Stomach smooth muscle (tissue), 2 donors: Measurements from ENCODE around the gene PFKFB3.
"Not testable (repeated sequence)": the region's sequence is repeated elsewhere in the genome, so short reads cannot be mapped to it uniquely, and the experiment has no call there.

Source experiments
- H3K27ac ChIP-seq: one replicate; pipeline ENCODE4 v1.7.0; 2013; ENCODE audit warnings: mild to moderate bottlenecking, low read length, inconsistent platforms
- H3K27me3 ChIP-seq, 2 donors: one replicate each; pipeline ENCODE4 v1.7.0; 2013; ENCODE audit warnings: low read length in 2 of 2; ENCODE audit not compliant: insufficient read depth in 2 of 2, control insufficient read depth in 1 of 2
- H3K36me3 ChIP-seq, 2 donors: one replicate each; pipeline ENCODE4 v1.7.0; 2013; ENCODE audit warnings: low read length in 2 of 2; ENCODE audit not compliant: control insufficient read depth in 2 of 2, insufficient read depth in 2 of 2
- H3K4me1 ChIP-seq: one replicate; pipeline ENCODE4 v1.7.0; 2013; ENCODE audit warnings: low read length; ENCODE audit not compliant: control insufficient read depth, insufficient read depth
- H3K4me3 ChIP-seq, 2 donors: one replicate each; pipeline ENCODE4 v1.7.0; 2013; ENCODE audit warnings: low read length in 2 of 2
- H3K9ac ChIP-seq, 2 donors: one replicate each; pipeline ENCODE4 v1.7.0; 2013; ENCODE audit warnings: low read length in 2 of 2, mild to moderate bottlenecking in 1 of 2
- H3K9me3 ChIP-seq, 2 donors: one replicate each; pipeline ENCODE4 v1.7.0; 2013; ENCODE audit warnings: low read length in 2 of 2; ENCODE audit not compliant: control insufficient read depth in 2 of 2
- donor health status: healthy.
- donor health status: Pancreatic carcinoma.

Gene PFKFB3

DNA sequence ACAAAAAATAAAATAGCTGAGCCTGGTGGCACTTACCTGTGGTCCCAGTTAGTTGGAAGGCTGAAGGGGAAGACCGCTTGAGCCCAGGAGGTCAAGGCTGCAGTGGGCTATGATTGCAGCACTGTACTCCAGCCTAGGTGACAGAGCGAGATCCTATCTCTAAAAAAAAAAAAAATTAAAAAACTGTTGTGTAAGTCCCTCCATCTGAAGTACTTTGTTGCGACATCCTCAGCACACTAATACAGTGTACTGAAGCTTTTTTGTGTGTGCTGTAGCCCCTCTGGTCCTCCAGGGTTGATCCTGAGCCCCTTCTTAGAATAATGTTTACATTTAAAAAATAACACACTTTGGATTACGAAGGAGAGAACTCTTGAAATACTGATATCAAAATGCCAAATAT, 71.3 kb downstream of the PFKFB3 start:
- no peaks in the 10 kb centered on the region for H3K27me3 ChIP-seq
- no peak overlapping the region for H3K9ac ChIP-seq
- H3K27ac ChIP-seq, result no peak overlapping the region
- H3K4me3 ChIP-seq, result no peak overlapping the region
- H3K36me3 ChIP-seq, result no peaks in the 10 kb centered on the region
- H3K4me1 ChIP-seq, result no peaks in the 10 kb centered on the region
- no peaks in the 10 kb centered on the region for H3K9me3 ChIP-seq

DNA sequence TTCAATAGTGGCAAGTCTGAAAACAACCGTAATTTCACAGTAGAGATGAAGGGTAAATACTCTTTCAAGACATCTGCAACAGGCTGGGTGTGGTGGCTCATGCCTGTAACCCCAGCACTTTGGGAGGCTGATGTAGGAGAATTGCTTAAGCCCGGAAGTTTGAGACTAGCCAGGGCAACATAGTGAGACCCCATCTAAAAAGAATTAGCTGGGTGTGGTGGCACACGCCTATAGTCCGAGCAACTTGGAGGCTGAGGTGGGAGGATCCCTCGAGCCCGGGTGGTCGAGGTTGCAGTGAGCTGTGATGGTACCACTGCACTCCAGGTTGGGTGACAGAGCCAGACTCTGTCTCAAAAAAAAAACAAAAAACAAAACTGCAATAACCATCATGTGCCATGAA, 71.8 kb downstream of the PFKFB3 start:
- Histone ChIP-seq H3K27me3 (no peaks in the 10 kb centered on the region), H3K4me3 (no peak overlapping the region), H3K36me3 (no peaks in the 10 kb centered on the region), H3K9ac (no peak overlapping the region), H3K4me1 (no peaks in the 10 kb centered on the region), H3K27ac (no peak overlapping the region), H3K9me3 (no peaks in the 10 kb centered on the region)

DNA sequence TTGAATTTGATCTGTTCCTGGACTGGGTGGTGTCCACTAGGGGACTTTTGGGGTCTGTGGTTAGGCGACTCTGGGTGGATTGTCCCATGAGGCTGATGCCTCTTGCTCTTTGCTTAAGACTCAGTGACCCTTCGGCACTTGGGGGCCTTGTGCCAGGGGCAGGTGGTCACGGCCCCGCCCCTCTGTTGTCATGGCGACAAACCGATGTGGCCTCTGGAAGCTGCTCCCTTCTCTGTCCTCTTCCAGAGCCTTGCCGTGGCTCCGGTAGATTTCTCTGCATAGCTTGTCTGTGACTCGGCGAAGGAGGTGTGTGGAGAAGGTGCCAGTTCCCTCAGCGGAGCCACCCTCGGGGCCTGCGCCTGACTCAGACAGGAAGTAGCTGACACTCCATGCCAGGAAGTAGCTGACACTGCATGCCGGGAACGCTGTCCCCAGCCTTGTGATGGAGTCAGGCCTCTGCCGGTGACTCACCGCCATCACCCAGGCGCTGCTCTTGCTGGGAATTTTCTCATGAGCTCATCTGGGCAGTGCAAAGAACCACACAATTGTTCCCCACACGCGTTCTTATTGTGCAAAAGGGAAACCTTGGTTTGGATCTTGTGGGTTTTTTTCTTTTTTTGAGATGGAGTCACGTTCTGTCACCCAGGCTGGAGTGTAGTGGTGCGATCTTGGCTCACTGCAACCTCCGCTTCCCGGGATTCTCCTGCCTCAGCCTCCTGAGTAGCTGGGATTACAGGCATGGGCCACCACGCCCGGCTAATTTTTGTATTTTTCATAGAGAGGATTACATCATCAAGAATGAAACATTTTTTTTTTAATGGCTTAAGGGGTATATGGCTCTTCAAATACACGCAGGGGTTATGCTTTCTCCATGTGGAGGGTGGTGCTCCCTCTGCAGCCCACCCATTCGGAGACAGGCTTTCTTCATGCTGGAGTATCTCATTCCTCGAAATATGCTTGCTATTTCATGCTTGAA, 72.6 kb downstream of the PFKFB3 start:
- Histone ChIP-seq H3K4me1 (no peaks in the 10 kb centered on the region), H3K27me3 (no peaks in the 10 kb centered on the region), H3K9ac (no peak overlapping the region), H3K36me3 (no peaks in the 10 kb centered on the region), H3K27ac (no peak overlapping the region), H3K4me3 (no peak overlapping the region), H3K9me3 (no peaks in the 10 kb centered on the region)

DNA sequence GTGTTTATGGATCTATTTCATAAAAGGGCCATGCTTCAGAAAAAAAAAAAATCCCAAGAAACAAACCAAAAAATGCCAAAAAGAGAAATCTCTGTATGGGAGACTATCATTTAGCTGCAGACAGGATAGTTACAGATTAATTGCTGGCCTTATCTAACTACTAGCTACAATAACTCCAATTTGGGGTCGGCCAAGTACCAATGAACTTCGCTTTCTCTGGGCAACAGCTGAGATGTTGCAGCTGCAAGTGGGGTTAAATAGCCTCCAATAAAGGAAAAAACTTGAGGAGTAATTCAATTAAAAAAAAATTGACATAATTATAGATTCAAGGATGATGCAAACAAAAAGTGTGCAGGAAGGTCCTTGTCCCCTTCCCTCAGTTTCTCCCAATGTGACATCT, 73.6 kb downstream of the PFKFB3 start:
- H3K27ac ChIP-seq, result no peak overlapping the region
- no peaks in the 10 kb centered on the region for H3K9me3 ChIP-seq
- H3K9ac ChIP-seq, result no peak overlapping the region

DNA sequence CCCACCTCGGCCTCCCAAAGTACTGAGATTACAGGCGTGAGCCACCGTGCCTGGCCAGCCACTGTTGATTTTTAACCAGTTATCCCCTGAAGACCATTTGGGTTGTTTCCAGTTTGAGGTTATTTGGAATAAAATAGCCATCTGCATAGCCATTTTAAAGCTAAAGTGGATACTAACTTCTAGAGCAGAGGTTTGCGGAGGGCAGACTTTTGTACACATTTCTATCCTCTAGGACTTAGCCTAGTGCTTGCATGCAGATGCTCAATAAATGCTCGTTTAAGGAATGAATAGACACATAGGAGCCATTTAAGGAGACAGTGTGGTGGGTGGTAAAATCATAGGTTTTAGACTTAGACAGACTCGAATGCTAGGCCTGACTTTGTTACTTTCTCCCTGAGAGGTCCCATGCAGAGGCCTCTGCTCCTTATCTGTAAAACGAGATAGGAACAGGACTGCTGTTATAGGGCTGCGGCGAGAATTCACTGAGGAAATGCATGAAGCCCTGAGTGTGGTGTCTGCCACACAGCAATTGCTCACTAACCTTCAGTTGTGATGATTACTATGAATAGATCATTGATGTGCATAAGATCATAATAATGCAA, 75.9 kb downstream of the PFKFB3 start:
- no peak overlapping the region for H3K27ac ChIP-seq
- H3K4me1 ChIP-seq, result no peaks in the 10 kb centered on the region
- H3K4me3 ChIP-seq, result no peak overlapping the region
- H3K27me3 ChIP-seq, result no peaks in the 10 kb centered on the region
- no peaks in the 10 kb centered on the region for H3K9me3 ChIP-seq
- no peaks in the 10 kb centered on the region for H3K36me3 ChIP-seq
- H3K9ac ChIP-seq, result no peak overlapping the region

More for the DNA sequence above, 73.6 kb downstream of the PFKFB3 start:
- Histone ChIP-seq H3K27me3 (no peaks in the 10 kb centered on the region), H3K36me3 (no peaks in the 10 kb centered on the region), H3K4me1 (no peaks in the 10 kb centered on the region), H3K4me3 (no peak overlapping the region)

DNA sequence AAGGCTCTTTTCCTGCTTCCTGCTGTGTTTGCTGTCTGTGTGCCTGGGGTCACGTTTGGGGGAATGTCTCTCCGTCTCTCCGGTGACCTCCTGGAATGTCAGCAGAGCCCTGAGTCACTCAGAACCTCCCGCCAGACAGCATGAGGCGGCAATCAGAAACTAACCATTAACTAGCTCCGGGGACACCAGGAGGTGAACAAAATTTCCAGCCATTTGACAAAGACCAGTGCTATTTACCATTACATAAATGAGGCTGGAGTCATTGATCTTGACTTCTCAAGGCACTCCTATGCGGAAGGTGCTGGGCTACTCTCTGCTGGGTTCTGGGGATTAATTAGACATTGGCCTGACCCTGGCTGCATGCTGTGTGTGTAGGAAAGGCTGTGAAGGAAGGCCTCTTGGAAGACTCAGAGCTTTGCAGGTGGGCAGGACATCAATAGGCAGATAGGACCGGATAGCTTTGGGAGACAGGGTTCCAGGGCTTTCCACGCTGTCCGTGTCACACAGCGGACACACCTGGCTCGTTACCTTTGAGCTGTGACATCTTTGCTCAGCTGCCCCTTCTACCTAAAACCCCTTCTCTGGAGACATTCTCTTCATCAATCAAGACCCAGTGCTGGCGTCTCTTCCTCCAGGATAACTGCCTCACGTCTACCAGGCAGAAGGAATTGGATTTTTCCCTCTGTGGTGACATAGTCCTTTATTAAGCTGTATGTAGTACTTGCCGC, 77.0 kb downstream of the PFKFB3 start:
- no peaks in the 10 kb centered on the region for H3K4me1 ChIP-seq
- H3K27ac ChIP-seq, result no peak overlapping the region
- H3K4me3 ChIP-seq, result no peak overlapping the region
- H3K27me3 ChIP-seq, result no peaks in the 10 kb centered on the region
- no peak overlapping the region for H3K9ac ChIP-seq
- no peaks in the 10 kb centered on the region for H3K36me3 ChIP-seq
- H3K9me3 ChIP-seq, result no peaks in the 10 kb centered on the region

DNA sequence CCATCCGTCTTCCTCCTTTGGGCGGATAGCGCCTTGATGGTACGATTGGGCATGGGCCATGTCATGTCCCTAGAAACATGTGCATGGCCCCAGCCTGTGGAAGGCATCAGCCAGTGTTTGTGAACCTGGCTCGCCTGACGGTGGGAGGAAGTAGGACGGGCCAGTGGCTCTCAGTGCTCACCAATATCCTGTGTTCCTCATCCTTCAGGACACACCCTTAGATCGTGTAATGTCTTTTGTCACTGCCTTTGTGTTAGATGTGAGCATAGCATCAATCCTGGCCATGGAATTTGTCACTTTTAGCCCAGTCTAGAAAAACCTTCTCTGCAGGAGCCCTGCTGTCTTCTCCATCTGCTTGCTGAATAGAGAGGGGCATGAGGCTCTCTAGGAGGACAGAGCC, 77.6 kb downstream of the PFKFB3 start:
- Histone ChIP-seq H3K36me3 (no peaks in the 10 kb centered on the region), H3K4me1 (no peaks in the 10 kb centered on the region), H3K9me3 (no peaks in the 10 kb centered on the region), H3K27me3 (no peaks in the 10 kb centered on the region), H3K4me3 (no peak overlapping the region), H3K27ac (no peak overlapping the region), H3K9ac (no peak overlapping the region)

DNA sequence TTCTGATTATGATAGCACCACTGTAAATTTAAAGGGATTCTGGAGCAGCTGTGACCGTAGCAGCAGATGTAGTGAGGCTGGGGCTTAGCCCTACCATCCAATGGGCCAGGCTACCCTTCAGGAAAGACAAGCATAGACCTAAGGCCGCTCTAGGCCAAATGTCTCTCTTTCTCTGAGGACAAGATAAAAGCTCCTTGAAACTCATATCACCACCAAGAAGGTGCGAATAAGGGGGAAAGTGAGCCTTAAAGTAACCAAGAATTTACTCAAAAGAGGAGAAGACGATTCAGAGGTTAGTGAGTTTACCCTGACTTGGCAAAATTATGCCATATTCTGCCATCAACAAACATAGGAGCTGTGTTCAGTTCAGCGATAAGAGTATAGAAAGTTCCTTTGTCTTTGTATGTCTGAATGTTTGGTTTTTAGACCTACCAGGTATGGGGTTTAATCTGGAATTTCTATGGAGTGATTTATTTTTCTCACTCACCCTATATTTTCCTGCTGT, 79.8 kb downstream of the PFKFB3 start:
- H3K27me3 ChIP-seq, result no peaks in the 10 kb centered on the region
- no peaks in the 10 kb centered on the region for H3K4me1 ChIP-seq
- H3K9me3 ChIP-seq, result no peaks in the 10 kb centered on the region
- no peak overlapping the region for H3K27ac ChIP-seq
- no peak overlapping the region for H3K4me3 ChIP-seq
- H3K9ac ChIP-seq, result no peak overlapping the region
- H3K36me3 ChIP-seq, result no peaks in the 10 kb centered on the region

DNA sequence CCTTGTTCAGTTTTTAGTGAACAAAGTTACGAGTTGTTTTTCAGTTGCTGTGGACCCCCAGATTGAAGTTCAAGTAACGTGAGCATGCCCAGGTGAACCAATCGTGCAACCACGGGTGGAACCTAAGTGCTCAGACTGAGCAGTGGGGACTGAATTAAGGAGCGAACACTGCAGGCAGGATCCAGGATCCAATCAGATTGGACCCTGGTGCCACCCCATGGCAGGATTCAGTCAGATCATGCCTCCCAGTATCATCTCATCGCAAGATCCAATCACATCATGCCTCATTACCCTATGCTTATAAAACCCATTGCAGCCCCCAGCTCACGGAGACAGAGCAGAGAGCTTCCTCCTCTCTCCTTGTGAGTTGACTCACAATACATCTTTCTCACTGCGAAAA, 80.9 kb downstream of the PFKFB3 start:
- Histone ChIP-seq H3K9ac (no peak overlapping the region), H3K27ac (no peak overlapping the region)

DNA sequence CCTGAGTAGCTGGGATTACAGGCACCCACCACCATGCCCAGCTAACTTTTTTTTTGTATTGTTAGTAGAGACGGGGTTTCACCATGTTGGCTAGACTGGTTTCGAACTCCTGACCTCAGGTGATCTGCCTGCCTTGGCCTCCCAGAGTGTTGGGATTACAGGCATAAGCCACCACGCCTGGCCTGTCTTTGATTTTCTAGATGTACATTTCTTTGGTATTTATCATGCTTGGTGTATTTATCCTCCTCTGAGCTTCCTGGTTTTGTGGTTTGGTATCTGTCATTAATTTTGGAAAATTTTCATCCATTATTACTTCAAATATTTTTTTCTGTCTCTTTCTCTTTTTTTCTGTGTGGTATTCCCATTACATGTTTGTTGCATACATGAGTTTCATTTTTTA, 87.9 kb downstream of the PFKFB3 start:
- H3K27me3 ChIP-seq, H3K9ac ChIP-seq, H3K4me1 ChIP-seq, H3K9me3 ChIP-seq, H3K27ac ChIP-seq, H3K4me3 ChIP-seq, H3K36me3 ChIP-seq: not testable (repeated sequence)

More for the DNA sequence above, 80.9 kb downstream of the PFKFB3 start:
- H3K4me3 ChIP-seq, result no peak overlapping the region
- H3K27me3 ChIP-seq, result no peaks in the 10 kb centered on the region
- no peaks in the 10 kb centered on the region for H3K4me1 ChIP-seq
- H3K36me3 ChIP-seq, result no peaks in the 10 kb centered on the region
- H3K9me3 ChIP-seq, result no peaks in the 10 kb centered on the region
